Effector memory CD4-positive, alpha-beta T cell (primary cell): ENCODE results near the gene NFILZ.
"Not testable (repeated sequence)": the region's sequence is repeated elsewhere in the genome, so short reads cannot be mapped to it uniquely, and the experiment has no call there.

Experiments
- DNase-seq, 3 donors: peaks; one replicate each; pipeline ENCODE4 v3.0.0-alpha.2; 2020
- H3K27ac ChIP-seq: 2 replicates; pipeline ENCODE4 v1.7.0; 2013; ENCODE audit warnings: mild to moderate bottlenecking, low read length, moderate library complexity; ENCODE audit not compliant: insufficient read depth, poor library complexity, severe bottlenecking
- H3K27me3 ChIP-seq: replicated peaks from 2 replicates; pipeline ENCODE4 v1.7.0; 2013; ENCODE audit warnings: mild to moderate bottlenecking, low read length; ENCODE audit not compliant: insufficient read depth, control insufficient read depth, poor library complexity, severe bottlenecking
- H3K36me3 ChIP-seq: 2 replicates; pipeline ENCODE4 v1.7.0; 2013; ENCODE audit warnings: mild to moderate bottlenecking, low read length, moderate library complexity; ENCODE audit not compliant: control insufficient read depth, insufficient read depth
- H3K4me1 ChIP-seq: 2 replicates; pipeline ENCODE4 v1.7.0; 2013; ENCODE audit warnings: low read length, mild to moderate bottlenecking; ENCODE audit not compliant: control insufficient read depth, insufficient read depth, poor library complexity, severe bottlenecking
- H3K4me3 ChIP-seq: 2 replicates; pipeline ENCODE4 v1.7.0; 2013; ENCODE audit warnings: low read length, low read depth, mild to moderate bottlenecking; ENCODE audit not compliant: insufficient read depth, poor library complexity, severe bottlenecking
- H3K9me3 ChIP-seq: 2 replicates; pipeline ENCODE4 v1.7.0; 2013; ENCODE audit warnings: mild to moderate bottlenecking, low read length, moderate library complexity; ENCODE audit not compliant: control insufficient read depth

Gene NFILZ

GRCh38 chr19:8622886-8623285 lies 7.5 kb upstream of the NFILZ start:
- DNase-seq, H3K4me3 ChIP-seq, H3K9me3 ChIP-seq, H3K4me1 ChIP-seq, H3K27me3 ChIP-seq, H3K36me3 ChIP-seq, H3K27ac ChIP-seq: not testable (repeated sequence)

GRCh38 chr19:8626842-8627241 lies 3.6 kb upstream of the NFILZ start:
- Histone ChIP-seq H3K36me3 (no peaks in the 10 kb centered on the region), H3K27me3 (no peaks in the 10 kb centered on the region), H3K4me1 (no peaks in the 10 kb centered on the region), H3K9me3 (no peaks in the 10 kb centered on the region), H3K27ac (no peak overlapping the region), H3K4me3 (no peak overlapping the region)
- no peak for DNase-seq

GRCh38 chr19:8629184-8629583 lies 1.2 kb upstream of the NFILZ start:
- no peaks in the 10 kb centered on the region for H3K4me1 ChIP-seq
- H3K36me3 ChIP-seq: no peaks in the 10 kb centered on the region
- no peak overlapping the region for H3K4me3 ChIP-seq
- H3K27me3 ChIP-seq: no peaks in the 10 kb centered on the region
- no peak for DNase-seq
- H3K27ac ChIP-seq: no peak overlapping the region
- no peaks in the 10 kb centered on the region for H3K9me3 ChIP-seq

GRCh38 chr19:8630796-8631424 lies 477 bp downstream of the NFILZ start:
- no peaks in the 10 kb centered on the region for H3K9me3 ChIP-seq
- no peaks in the 10 kb centered on the region for H3K27me3 ChIP-seq
- H3K36me3 ChIP-seq: no peaks in the 10 kb centered on the region
- no peak overlapping the region for H3K27ac ChIP-seq
- no peaks in the 10 kb centered on the region for H3K4me1 ChIP-seq
- no peak overlapping the region for H3K4me3 ChIP-seq
- DNase-seq: no peak

GRCh38 chr19:8631425-8631819 lies 989 bp downstream of the NFILZ start:
- Histone ChIP-seq H3K4me1 (no peaks in the 10 kb centered on the region), H3K4me3 (no peak overlapping the region), H3K27ac (no peak overlapping the region), H3K36me3 (no peaks in the 10 kb centered on the region), H3K9me3 (no peaks in the 10 kb centered on the region), H3K27me3 (no peaks in the 10 kb centered on the region)
- no peak for DNase-seq

- Histone ChIP-seq H3K27me3 (no peaks in the 10 kb centered on the region), H3K4me1 (no peaks in the 10 kb centered on the region), H3K9me3 (no peaks in the 10 kb centered on the region), H3K27ac (no peak overlapping the region), H3K36me3 (no peaks in the 10 kb centered on the region), H3K4me3 (no peak overlapping the region)
- no peak for DNase-seq
Observed at GRCh38 chr19:8635422-8635821, 5.0 kb downstream of the NFILZ start.

- H3K27ac ChIP-seq, H3K27me3 ChIP-seq, H3K9me3 ChIP-seq, H3K4me3 ChIP-seq, DNase-seq, H3K36me3 ChIP-seq, H3K4me1 ChIP-seq: not testable (repeated sequence)
Observed at GRCh38 chr19:8637070-8637469, 6.6 kb downstream of the NFILZ start.

- no peak for DNase-seq
- Histone ChIP-seq H3K9me3 (no peaks in the 10 kb centered on the region), H3K36me3 (no peaks in the 10 kb centered on the region), H3K4me1 (no peaks in the 10 kb centered on the region), H3K27ac (no peak overlapping the region), H3K4me3 (no peak overlapping the region), H3K27me3 (no peaks in the 10 kb centered on the region)
Observed at GRCh38 chr19:8638078-8638619, 7.7 kb downstream of the NFILZ start.

GRCh38 chr19:8639821-8640401 lies 9.5 kb downstream of the NFILZ start:
- no peaks in the 10 kb centered on the region for H3K27me3 ChIP-seq
- H3K9me3 ChIP-seq: no peaks in the 10 kb centered on the region
- H3K36me3 ChIP-seq: no peaks in the 10 kb centered on the region
- H3K27ac ChIP-seq: no peak overlapping the region
- no peak for DNase-seq
- H3K4me3 ChIP-seq: no peak overlapping the region
- no peaks in the 10 kb centered on the region for H3K4me1 ChIP-seq

- Histone ChIP-seq H3K36me3 (no peaks in the 10 kb centered on the region), H3K9me3 (no peaks in the 10 kb centered on the region), H3K27ac (no peak overlapping the region), H3K27me3 (no peaks in the 10 kb centered on the region), H3K4me3 (no peak overlapping the region), H3K4me1 (no peaks in the 10 kb centered on the region)
- DNase-seq: no peak
Observed at GRCh38 chr19:8640402-8641004, 10.1 kb downstream of the NFILZ start.
